NCI-H2029 treated with DMSO at 0.1 percent for 48 hours (cell line): ENCODE data around the gene BCL11B.

Experiments
- DNase-seq: peaks from one replicate; lab custom pipeline; 2025; lab: John Stamatoyannopoulos, UW

The BCL11B gene

DNA sequence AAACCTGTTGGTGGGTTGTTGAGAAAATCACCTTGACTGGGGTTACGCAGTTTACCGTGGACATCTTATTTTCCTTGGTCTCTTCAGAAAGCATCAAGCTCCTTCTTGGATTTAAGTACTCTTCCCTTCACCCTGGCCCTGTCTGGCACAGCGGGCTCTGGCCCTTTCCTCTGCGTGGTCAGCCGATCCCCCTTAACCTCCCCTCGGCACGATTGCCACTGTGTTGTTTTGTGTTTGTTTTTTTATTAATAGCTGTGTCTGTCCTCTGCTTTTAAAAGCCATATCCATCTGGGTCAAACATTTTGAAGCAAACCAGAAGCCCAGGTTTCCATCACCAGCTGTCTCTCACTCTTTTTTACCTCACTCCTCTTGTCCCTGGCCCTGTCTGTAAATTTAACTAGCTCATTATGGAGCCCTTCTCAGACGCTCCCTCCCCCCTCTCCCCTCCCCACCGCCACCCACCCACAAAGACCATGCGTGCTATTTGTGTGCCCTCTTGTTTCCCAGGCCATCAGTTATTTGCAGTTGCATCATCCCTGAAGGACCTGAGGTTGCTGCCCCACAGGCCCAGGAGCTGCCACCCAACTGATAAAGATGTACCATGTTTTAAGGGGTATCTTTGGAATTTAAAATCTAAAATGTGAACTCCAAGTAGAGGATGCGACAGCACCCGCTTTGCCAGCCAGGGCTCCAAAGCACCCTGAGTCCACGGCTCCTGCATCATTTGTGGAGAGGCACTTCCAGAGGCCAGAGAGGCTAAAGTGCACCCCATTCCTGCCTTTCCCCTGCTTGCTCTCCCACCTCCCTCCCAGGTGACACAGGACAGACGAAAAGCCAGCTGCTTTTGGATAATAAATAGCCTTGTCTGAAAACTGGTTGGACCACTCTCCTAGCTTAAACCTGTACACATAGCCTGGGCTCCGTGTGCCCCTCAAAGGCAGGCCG, 3.9 kb downstream of the BCL11B start:
- DNase-seq, result no peak

DNA sequence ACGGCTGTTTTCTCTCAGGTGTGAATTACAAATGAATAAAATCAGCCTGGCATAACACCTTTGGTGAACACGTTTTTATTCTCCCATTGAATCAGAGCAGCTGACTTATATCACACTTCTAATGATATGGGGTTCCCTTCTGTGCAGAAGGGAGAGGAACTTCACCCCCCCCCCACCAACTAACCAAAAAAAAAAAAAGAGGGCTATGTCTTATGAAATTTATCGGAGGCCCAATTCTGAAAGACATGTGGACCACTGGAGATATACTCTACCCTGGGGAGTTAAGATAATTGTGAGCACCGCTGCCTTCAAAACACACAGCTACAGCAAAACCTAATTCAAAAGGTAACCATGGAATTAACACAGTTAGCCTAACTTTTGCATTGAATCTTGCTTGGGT, 4.6 kb downstream of the BCL11B start:
- no peak for DNase-seq

DNA sequence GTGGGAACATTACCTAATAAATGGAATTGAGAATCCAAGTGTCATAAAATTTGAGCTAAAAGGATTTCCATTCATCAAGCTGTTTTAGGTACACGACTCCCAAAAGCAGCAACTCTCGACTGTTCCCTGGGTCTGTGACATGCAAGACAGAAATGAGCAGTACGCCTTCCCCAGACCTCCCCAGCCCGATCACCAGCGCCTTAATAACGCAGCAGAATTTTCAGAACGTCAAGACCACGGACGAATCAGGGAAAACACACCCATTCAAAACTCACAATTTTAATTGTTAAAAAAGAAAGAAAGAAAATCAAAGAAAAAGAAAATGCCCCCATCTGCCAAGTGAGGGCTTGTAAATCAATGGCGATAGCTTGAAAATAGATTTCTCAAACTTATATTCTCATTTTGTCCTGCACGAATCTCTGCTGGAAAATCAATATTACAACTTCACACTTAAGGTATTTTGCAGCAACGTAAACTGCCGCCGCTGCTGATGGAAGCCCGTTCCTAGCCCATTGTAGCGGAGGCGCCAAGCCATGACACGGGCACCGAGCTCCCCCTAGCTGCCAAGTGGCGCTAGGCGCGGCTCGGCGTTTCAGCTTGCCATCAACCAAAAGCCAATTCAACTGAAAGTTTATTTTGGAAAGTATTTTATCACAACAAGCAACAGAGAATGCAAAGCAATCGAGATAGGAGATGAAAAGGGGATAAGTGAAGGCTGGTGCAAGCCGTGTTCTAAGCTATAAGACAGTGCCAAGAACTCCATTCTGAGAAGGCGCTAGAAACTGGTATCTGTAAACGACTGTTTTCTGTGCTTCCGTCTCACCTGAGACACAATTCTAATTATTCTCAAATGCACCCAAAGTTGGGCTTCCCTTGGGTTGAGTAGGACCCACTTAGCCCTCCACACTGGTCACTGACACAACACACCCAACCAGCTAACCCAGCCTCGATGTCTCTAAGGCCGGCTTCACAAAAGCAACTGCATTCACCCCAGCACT, 5.5 kb downstream of the BCL11B start:
- no peak for DNase-seq

DNA sequence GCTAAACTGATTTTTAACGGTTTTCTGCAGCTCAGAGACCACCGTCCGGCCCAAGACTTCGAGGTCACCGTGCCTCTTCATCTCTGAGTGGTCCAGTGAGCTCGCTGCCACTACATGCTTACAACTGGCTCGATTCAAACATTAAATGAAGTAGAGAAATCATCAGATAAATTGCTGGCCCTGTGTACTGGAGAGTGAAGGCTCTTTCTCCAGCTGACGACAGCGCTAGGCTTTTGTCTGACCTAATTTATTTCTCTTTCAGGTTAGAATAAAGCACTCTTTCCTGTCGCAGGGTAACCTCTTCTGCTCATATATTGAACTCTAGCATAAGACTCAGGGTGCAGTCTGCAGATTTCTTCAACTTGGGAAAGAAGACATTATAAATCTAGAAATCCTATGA, 6.4 kb downstream of the BCL11B start:
- DNase-seq, result no peak

DNA sequence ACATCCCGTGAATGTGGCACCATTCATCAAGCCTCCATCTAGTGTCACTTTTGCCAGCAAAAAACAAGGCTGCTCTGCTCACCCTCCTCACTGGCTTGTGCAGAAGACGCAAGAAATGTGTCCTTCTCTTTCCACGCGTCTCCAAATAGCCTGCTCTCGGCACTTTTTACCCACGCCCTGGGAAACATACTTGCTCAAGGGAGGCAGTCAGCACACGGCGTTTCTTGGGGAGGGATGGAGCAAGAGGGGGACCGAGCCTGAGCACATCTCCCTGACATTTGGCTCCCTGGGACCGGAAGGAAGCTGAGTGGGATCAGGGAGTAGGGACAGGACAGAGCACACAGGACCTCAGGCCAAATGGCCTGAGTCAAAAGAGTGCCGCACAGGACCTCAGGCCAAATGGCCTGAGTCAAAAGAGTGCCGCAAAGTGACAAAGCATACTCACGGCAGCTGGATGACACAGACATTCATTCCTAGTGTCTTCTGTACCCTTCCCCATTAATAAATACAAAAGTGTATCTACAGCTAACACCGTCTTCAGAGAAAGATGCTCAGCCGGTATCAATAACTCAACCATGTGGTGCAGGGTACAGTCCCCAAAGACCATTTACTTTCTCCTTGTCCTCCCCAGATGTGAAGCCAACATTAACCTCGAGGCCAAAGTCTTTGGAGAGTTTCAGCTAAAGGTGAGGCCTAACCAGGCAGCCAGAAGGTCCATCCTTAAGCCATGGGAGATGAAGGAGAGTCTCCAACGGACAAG, 7.1 kb downstream of the BCL11B start:
- no peak for DNase-seq

DNA sequence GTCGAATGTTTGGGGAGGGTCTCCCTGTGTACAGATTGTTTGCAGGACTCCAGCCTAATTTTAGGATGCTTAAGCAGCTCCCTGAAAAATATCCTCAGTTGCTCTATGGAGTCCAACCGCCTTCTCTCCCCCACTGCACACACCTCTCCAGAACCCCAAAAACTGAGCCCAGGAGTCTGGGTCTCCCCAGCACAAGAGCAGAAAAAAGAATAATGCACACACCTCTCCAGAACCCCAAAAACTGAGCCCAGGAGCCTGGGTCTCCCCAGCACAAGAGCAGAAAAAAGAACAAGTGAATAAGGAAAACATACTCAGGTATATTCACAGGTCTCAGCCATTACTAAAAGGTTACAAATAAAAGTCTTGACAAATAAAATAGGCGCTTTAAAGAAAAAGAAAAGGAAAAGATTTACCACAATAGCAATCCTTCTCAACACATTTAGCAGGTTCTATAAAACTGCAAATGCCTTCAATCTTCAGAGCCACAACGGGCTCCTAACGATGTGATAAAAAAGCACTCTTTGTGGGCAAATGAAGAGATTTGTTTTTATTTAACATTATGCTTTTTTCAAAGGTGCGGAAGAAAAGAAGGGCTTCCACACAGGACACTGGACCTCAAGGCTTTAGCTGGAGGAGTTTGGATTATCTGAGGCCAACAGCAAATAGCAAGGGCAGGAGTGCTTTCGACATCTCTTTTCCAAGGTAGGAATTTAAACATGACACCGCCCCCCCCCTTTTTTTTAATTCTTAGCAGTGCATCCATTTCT, 8.2 kb downstream of the BCL11B start:
- DNase-seq, result no peak

DNA sequence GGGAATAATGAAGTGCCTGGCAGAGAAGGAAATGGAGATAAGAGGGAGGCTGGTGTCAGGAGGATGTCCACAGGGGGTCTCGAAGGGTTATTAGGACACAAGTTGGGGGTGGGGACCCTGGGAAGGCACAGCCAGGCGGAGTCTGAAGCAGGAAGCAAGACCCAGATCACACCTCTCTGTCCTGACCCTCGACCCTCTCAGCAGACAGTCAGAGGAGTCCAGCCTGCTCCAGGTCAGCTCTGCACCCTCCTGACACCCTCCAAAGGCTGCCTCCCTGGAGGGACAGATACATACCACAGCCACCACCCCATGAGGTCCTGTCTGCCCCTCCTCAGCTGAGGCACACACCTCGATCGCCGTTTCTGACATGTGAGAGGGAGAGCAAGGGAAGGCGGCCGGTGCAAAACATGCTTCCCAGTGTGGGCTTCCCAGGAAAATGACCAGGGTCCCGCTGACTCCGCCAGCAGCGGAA, 9.0 kb downstream of the BCL11B start:
- DNase-seq, result no peak

DNA sequence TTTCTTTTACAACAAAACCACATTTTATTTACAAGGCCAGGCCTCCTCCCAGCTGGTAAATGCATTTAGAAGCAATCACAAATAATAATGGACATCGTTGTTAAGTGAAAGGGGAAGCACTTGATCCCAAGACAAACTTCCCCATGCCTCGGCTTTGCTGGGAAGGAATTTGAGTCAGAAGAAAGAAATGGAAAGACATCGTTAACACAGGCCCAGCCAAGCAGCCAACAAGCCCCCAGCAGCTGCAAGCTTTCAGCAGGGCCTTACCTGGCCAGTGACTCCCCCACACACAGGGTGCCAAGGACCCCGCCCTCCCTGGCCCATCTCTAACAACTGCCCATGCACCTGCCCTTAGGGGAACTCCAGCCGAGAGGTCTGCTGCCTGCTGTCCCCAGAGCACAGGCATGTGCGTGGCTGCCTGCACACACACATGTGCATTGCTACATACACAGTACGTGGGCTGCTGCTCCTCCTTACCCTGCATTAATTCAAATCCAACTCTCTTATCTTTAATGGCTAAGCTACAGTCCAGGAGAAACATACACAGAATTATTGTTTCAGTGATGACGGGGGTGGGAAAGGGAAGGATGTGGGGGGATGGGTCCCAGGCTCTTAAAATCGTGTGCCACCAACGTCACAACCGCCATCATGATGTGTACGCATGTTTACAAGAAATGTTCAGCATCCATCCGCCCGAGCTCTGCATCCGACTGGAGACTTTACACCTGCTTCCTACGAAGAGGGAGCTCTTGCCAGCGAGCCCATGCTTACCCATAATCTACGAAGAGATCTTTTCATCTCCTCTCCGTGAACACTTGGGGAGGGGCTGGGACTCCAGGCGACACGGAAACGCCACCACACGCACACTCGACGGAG, 9.8 kb downstream of the BCL11B start:
- no peak for DNase-seq

DNA sequence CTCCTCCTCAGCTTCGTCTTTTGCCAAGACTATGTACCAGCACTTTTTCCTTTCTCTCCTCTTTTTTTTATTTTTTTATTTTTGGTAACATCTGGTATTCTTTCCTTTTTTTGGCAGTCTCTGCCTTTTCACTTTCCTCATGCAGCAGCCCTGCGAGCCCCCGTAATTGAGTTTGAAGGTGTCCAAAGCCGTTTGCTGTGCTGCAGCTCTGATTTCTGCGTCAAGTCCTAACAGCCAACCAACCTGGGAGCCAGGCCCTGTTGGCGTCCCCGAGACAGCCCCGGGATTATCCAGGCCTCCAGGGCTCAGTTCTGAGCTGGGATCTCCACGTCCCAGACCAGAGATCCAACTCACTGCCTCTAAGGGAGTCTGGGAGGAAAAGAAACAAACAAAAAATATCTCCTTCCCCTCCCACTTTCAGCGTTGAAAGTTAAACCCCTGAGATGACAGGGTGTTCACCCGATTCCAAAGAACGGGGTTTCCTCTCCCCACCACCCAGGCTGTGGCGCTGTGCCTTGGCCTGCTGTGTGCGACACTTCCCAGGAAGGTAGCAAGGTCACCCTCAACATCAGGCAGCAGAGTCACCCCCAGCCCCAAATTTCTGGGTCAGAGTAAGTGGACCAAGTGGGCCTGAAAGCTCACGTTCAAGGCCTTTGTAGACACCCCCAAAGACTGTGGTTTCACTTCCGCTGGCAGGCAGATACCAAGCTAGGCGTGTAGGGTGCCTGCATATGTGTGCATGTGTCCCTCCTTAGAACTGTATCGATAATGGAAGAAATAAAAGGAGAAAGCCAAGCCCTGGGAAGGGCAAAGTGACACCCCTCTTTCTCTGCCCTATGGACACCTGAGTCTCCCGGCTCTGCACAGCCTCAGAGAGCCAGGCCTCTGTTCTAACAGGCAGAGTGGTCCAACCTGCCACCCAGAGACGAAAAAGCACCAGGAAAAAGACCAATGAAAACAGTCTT, 11.1 kb downstream of the BCL11B start:
- DNase-seq, result no peak

DNA sequence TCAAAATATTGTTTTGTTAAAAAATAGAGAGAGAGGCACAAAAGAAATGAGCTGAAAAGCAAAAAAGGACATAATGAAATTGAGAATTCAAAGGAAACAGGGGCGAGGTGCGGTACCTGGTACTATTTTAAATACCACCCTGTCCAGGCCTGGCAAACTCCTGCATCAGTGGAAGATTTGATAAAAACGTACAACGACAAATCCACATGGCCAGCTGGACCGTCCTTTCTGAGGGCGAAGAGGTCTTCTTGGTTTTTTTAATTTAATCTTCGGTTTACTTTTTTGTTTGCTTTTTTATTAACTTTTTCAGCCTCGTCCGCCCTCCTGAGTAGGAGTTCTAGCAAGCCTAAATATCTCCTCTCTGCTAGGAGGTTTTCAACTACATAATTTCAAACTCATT, 11.9 kb downstream of the BCL11B start:
- DNase-seq, result no peak

DNA sequence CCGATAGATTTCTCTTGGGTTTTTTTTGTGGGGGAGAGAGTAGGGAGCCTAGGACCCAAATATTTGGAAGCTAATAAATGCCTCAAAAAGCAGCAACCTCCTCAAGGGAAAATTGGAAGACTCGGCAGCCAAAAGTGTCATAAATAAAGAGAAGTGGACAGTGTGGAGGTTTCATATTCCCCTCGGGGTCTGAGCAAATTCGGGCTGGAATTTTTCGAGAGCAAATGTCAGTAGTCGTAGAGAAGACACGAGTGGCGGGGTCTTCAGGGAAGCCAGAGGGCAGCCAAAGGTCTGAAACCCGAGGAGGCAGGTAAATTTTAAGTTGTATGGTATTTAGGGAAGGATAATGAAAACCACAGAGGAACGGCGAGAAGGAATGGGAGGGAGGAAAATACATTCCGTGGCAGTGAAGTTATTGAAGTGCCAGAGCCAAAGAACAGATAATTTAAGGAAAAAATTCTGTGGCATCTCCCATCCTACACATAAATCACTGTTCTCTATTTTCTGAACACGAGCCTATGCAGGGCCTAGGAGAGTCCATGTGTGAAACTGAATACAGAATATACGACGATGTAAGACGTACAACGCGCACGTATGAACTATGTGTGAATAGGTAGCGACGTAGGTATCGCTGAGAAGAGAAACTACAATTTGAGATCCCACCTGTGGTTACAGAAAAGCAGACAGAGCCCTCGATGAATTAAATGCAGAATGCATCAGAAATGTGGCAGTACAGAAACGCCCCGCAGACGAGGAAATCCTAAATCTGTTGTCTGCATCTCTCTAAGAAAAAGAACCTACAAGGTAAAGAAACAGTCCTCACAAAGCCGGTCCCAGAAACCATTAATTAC, 12.9 kb downstream of the BCL11B start:
- no peak for DNase-seq

DNA sequence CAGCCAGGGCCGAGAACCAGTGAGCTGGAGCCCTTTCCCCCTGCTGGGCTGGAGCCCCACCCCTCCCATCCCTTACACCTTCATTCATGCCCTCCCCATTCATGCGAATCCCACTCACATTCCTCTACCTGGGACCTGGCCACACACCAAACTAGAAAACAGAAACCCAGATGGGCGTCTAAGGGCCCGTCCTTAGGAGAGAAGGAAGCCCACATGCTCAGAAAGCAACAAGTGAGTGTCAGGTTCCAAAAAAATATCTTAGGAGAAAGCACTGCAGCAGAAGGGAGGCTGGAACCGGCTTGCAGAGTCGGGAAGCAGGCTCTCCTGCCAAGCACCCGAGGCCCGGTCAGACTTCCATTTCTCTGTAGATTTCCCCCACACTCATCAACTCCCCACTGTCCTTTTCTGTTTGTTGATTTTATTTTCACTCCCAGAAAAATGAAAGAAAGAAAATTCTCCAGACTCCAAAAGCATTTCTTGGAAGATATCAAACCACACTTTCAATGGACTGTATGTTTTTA, 13.6 kb downstream of the BCL11B start:
- no peak for DNase-seq

DNA sequence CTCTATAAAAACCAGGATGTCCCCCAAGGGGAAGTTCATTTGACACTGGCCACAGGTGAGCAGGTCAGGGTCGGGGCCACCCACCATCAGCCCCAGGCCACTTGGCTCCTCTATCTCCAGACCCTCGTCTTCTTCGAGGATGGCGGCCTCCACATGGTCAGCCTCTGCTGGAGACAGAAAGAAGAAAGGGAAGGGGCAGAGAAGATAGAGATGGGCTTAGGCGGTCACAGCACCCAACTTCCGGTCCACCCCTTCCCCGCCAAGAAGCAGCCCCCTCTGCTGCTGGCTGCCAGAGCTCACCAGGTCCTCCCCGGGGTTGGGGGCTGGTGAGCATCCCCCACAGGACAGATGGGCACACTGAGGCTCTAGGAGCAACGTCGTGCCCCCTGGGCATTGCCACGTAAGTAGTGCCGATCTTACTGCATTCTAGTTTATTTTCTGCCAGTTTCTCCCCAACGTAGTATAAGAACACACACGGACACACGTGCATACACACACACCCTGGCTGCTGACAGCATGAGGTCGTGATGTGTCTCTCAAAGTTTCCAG, 14.2 kb downstream of the BCL11B start:
- no peak for DNase-seq

DNA sequence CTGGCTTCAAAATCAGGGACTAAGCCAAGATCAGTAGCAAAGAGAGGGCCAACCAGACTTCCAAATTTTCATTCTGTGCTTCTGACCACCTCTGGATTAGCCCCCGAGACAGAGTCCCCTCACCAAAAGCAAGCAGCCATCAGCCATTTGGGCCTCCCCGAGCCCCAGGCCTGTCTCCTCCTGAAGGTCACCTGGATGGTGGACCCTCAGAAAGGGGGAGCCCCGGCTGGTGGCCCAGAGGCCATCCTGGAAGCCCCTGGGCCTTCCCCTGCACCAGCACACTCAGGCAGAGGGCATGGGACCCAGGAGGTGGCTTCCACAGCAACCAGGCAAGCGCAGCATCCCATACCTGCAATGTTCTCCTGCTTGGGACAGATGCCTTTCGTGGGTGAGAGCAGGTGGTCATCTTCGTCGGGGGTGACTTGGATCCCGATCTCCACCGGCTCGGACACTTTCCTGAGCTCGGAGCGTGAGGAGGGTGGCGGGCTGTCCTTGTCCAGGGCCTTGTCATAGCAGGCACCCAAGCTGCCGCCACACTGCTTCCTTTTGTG, 14.8 kb downstream of the BCL11B start:
- DNase-seq, result no peak

DNA sequence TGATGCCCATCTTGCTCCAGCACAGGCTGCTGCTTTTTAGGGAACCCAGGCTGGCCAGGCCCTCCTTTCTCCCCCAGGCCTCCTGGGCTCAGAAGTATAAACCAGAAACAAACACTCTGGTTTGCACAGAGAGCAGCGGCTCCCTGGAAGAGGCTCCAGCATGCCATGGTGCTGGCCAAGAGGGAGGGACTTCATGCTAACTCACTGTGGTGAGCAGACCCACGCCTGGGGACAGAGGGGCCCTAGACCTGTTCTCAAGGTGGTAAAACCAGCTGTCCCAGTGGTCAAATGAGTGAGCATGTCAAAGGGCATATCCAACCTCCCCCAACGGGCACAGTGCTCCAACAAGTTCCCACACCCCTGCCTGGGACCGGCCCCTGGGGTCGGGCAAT, 15.5 kb downstream of the BCL11B start:
- DNase-seq, result no peak

DNA sequence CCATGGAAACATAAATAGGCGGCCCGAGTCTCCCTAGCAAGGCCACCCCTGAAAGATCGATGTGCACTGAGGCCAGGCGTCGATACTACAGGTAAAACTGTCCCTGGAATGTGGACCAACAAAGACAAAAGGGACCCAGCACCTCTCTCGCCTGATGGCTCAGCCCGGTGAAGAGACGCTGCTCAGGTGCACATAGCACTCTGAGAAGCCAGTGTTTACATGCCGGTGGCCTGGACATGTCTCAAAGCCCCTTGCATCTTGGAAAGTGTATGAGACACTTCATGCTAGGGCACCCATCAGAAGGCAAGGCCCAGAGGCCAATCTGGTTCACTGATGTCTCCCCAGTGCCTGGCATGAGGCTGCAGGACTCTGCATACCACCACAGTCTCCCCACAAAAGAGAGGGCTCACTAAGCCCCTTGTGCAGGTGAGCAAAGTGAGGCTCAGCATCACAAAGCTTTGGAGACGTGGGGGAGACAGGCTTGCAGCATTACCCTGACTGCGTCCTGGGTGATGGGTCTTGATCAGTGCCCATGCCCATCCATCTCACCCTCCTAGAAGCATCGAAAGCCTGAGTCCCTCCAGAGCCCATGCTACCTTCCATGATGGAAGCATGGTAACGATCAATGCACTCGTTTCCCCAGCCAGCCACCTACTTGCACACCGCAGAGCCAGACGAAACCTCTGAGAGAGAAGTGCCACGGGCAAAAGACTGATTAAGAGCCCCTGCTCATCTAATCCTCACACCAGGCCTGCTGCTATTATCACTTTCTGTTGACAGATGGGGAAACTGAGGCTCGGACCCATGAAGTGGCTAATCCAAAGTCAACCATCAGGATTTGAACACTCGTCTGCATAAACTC, 16.1 kb downstream of the BCL11B start:
- DNase-seq, result no peak
